CD8-positive, alpha-beta memory T cell (primary cell): ENCODE data around the gene C1orf226. TPM values are rescaled to one million over a fixed set of nuclear protein-coding genes. Genes with fewer than 3 reads are reported as not detected.

Source experiments
- CTCF ChIA-PET: fragments of 350-600 bp; sonication (Branson Sonifier 250); formaldehyde crosslinking; loops from one replicate; lab custom pipeline; 2021; ENCODE audit warnings: antibody characterized with exemption; lab: Charles Lee
- POLR2A ChIA-PET: fragments of 350-600 bp; sonication (Branson Sonifier 250); formaldehyde crosslinking; loops from one replicate; lab custom pipeline; 2021; ENCODE audit warnings: antibody characterized with exemption; lab: Charles Lee
- DNase-seq, 5 donors: peaks; one replicate each; pipeline versions ENCODE4 v3.0.0 to v3.0.0-alpha.2; 2020 to 2022; ENCODE audit warnings: mixed read lengths in 1 of 5
- H3K27ac ChIP-seq: one replicate; pipeline ENCODE4 v1.7.0; 2013; ENCODE audit warnings: low read depth, mild to moderate bottlenecking, low read length, moderate library complexity
- H3K27me3 ChIP-seq: 2 replicates; pipeline ENCODE4 v1.7.0; 2013; ENCODE audit warnings: low read length, mild to moderate bottlenecking; ENCODE audit not compliant: insufficient read depth, poor library complexity, severe bottlenecking
- H3K36me3 ChIP-seq: 2 replicates; pipeline ENCODE4 v1.7.0; 2013; ENCODE audit warnings: mild to moderate bottlenecking, low read length, moderate library complexity; ENCODE audit not compliant: insufficient read depth
- H3K4me1 ChIP-seq: 2 replicates; pipeline ENCODE4 v1.7.0; 2013; ENCODE audit warnings: mild to moderate bottlenecking, low read length, moderate library complexity; ENCODE audit not compliant: insufficient read depth
- H3K4me3 ChIP-seq: 2 replicates; pipeline ENCODE4 v1.7.0; 2013; ENCODE audit warnings: mild to moderate bottlenecking, low read length
- H3K9me3 ChIP-seq: 2 replicates; pipeline ENCODE4 v1.7.0; 2013; ENCODE audit warnings: mild to moderate bottlenecking, low read length
- H3K27ac Mint-ChIP-seq, 8 donors: one replicate each; pipeline ENCODE4 v1.8.0; 2020 to 2021; ENCODE audit warnings: mixed read lengths in 8 of 8, mild to moderate bottlenecking in 6 of 8, inconsistent platforms in 3 of 8, moderate library complexity in 3 of 8
- H3K27me3 Mint-ChIP-seq, 2 donors: one replicate each; pipeline ENCODE4 v1.8.0; 2020 to 2021; ENCODE audit warnings: mixed read lengths in 2 of 2, mild to moderate bottlenecking in 1 of 2, moderate library complexity in 1 of 2
- H3K36me3 Mint-ChIP-seq, 3 donors: one replicate each; pipeline ENCODE4 v1.8.0; 2020 to 2021; ENCODE audit warnings: mixed read lengths in 3 of 3, inconsistent platforms in 1 of 3, mild to moderate bottlenecking in 1 of 3
- H3K4me1 Mint-ChIP-seq, 3 donors: one replicate each; pipeline ENCODE4 v1.8.0; 2020 to 2021; ENCODE audit warnings: mixed read lengths in 3 of 3, inconsistent platforms in 1 of 3, mild to moderate bottlenecking in 1 of 3
- H3K4me3 Mint-ChIP-seq, 7 donors: one replicate each; pipeline ENCODE4 v1.8.0; 2020 to 2021; ENCODE audit warnings: mixed read lengths in 7 of 7, mild to moderate bottlenecking in 6 of 7, moderate library complexity in 4 of 7, inconsistent platforms in 2 of 7
- H3K9me3 Mint-ChIP-seq, 5 donors: one replicate each; pipeline ENCODE4 v1.8.0; 2020 to 2022; ENCODE audit warnings: mixed read lengths in 5 of 5, mild to moderate bottlenecking in 3 of 5, moderate library complexity in 2 of 5, inconsistent platforms in 1 of 5
- polyA plus RNA-seq: library from polyadenylated mRNA; unstranded; fragments of 300-500 nt; fragmentation: Illumina TruSeq; gene quantifications from one replicate; pipeline ENCODE4 v1.2.3, GENCODE V29; 2021
- total RNA-seq, 2 experiments: library from RNA; stranded (reverse); gene quantifications; one replicate each; pipeline ENCODE4 v1.2.3, GENCODE V29; 2021

Gene C1orf226
- total and polyA plus RNA-seq, 3 experiments from 2014 or later = 0.04 TPM; not detected in 2

- Mint-ChIP-seq H3K36me3 (no peaks in the 10 kb centered on the region), H3K4me3 (no peak overlapping the region), H3K9me3 (no peaks in the 10 kb centered on the region), H3K4me1 (no peaks in the 10 kb centered on the region), H3K27ac (no peak overlapping the region), H3K27me3 (peaks cover 2 to 41% of the 10 kb centered on the region in 2 donors)
- no peak overlapping the region for H3K27ac ChIP-seq
- DNase-seq = no peak
- H3K4me3 ChIP-seq = no peak overlapping the region
- no peaks in the 10 kb centered on the region for H3K4me1 ChIP-seq
- no peaks in the 10 kb centered on the region for H3K36me3 ChIP-seq
- no peaks in the 10 kb centered on the region for H3K27me3 ChIP-seq
- no peaks in the 10 kb centered on the region for H3K9me3 ChIP-seq
- CTCF ChIA-PET = no interaction called here
- POLR2A ChIA-PET = no interaction called here
Measured at GRCh38 chr1:162360874-162361260, 20.7 kb upstream of the C1orf226 start.

GRCh38 chr1:162361349-162361748 lies 20.2 kb upstream of the C1orf226 start:
- ChIA-PET POLR2A (no interaction called here), CTCF (no interaction called here)
- H3K27me3 ChIP-seq = no peaks in the 10 kb centered on the region
- no peaks in the 10 kb centered on the region for H3K4me1 ChIP-seq
- H3K36me3 ChIP-seq = no peaks in the 10 kb centered on the region
- Mint-ChIP-seq H3K9me3 (no peaks in the 10 kb centered on the region), H3K27me3 (peaks cover 2 to 40% of the 10 kb centered on the region in 2 donors), H3K4me1 (no peaks in the 10 kb centered on the region), H3K4me3 (no peak overlapping the region), H3K27ac (no peak overlapping the region), H3K36me3 (no peaks in the 10 kb centered on the region)
- no peaks in the 10 kb centered on the region for H3K9me3 ChIP-seq
- H3K4me3 ChIP-seq = no peak overlapping the region
- DNase-seq = no peak
- H3K27ac ChIP-seq = no peak overlapping the region

- Histone ChIP-seq H3K4me3 (no peak overlapping the region), H3K27me3 (no peaks in the 10 kb centered on the region), H3K27ac (no peak overlapping the region), H3K36me3 (no peaks in the 10 kb centered on the region), H3K9me3 (no peaks in the 10 kb centered on the region), H3K4me1 (no peaks in the 10 kb centered on the region)
- Mint-ChIP-seq H3K36me3 (no peaks in the 10 kb centered on the region), H3K27ac (no peak overlapping the region), H3K4me1 (no peaks in the 10 kb centered on the region), H3K4me3 (no peak overlapping the region), H3K27me3 (peaks cover 7 to 27% of the 10 kb centered on the region in 2 donors), H3K9me3 (no peaks in the 10 kb centered on the region)
- CTCF ChIA-PET = no interaction called here
- POLR2A ChIA-PET = no interaction called here
- no peak for DNase-seq
Measured at GRCh38 chr1:162363823-162364222, 17.7 kb upstream of the C1orf226 start.

- Mint-ChIP-seq H3K9me3 (no peaks in the 10 kb centered on the region), H3K4me3 (no peak overlapping the region), H3K4me1 (no peaks in the 10 kb centered on the region), H3K27me3 (peaks cover 7 to 27% of the 10 kb centered on the region in 2 donors), H3K36me3 (no peaks in the 10 kb centered on the region), H3K27ac (no peak overlapping the region)
- Histone ChIP-seq H3K4me3 (no peak overlapping the region), H3K36me3 (no peaks in the 10 kb centered on the region), H3K9me3 (no peaks in the 10 kb centered on the region), H3K4me1 (no peaks in the 10 kb centered on the region), H3K27ac (no peak overlapping the region), H3K27me3 (no peaks in the 10 kb centered on the region)
- POLR2A ChIA-PET = no interaction called here
- no peak for DNase-seq
- CTCF ChIA-PET = no interaction called here
Measured at GRCh38 chr1:162364498-162364897, 17.0 kb upstream of the C1orf226 start.

- H3K9me3 Mint-ChIP-seq = no peaks in the 10 kb centered on the region
- H3K36me3 Mint-ChIP-seq = no peaks in the 10 kb centered on the region
- Histone ChIP-seq H3K36me3 (no peaks in the 10 kb centered on the region), H3K27ac (no peak overlapping the region), H3K4me1 (no peaks in the 10 kb centered on the region), H3K4me3 (no peak overlapping the region), H3K27me3 (no peaks in the 10 kb centered on the region), H3K9me3 (no peaks in the 10 kb centered on the region)
- ChIA-PET CTCF (no interaction called here), POLR2A (no interaction called here)
- no peak for DNase-seq
- no peak overlapping the region for H3K27ac Mint-ChIP-seq
- H3K4me1 Mint-ChIP-seq = no peaks in the 10 kb centered on the region
- H3K27me3 Mint-ChIP-seq = peaks cover 7 to 27% of the 10 kb centered on the region in 2 donors
- no peak overlapping the region for H3K4me3 Mint-ChIP-seq
Measured at GRCh38 chr1:162365284-162366020, 16.1 kb upstream of the C1orf226 start.

GRCh38 chr1:162366149-162366548 lies 15.4 kb upstream of the C1orf226 start:
- no peaks in the 10 kb centered on the region for H3K36me3 ChIP-seq
- no peaks in the 10 kb centered on the region for H3K4me1 ChIP-seq
- no peaks in the 10 kb centered on the region for H3K27me3 ChIP-seq
- POLR2A ChIA-PET = no interaction called here
- no peak overlapping the region for H3K27ac ChIP-seq
- no peak overlapping the region for H3K4me3 ChIP-seq
- Mint-ChIP-seq H3K4me1 (no peaks in the 10 kb centered on the region), H3K36me3 (no peaks in the 10 kb centered on the region), H3K27ac (no peak overlapping the region), H3K27me3 (peaks cover 7 to 27% of the 10 kb centered on the region in 2 donors), H3K4me3 (no peak overlapping the region), H3K9me3 (no peaks in the 10 kb centered on the region)
- H3K9me3 ChIP-seq = no peaks in the 10 kb centered on the region
- DNase-seq = no peak
- CTCF ChIA-PET = no interaction called here

- no peaks in the 10 kb centered on the region for H3K9me3 ChIP-seq
- H3K4me1 ChIP-seq = no peaks in the 10 kb centered on the region
- no peak overlapping the region for H3K4me3 ChIP-seq
- POLR2A ChIA-PET = no interaction called here
- no peaks in the 10 kb centered on the region for H3K4me1 Mint-ChIP-seq
- no peak overlapping the region for H3K27ac ChIP-seq
- DNase-seq = no peak
- CTCF ChIA-PET = no interaction called here
- H3K27ac Mint-ChIP-seq = no peak overlapping the region
- no peaks in the 10 kb centered on the region for H3K36me3 ChIP-seq
- peaks cover 7 to 27% of the 10 kb centered on the region in 2 donors for H3K27me3 Mint-ChIP-seq
- no peaks in the 10 kb centered on the region for H3K36me3 Mint-ChIP-seq
- H3K9me3 Mint-ChIP-seq = no peaks in the 10 kb centered on the region
- no peaks in the 10 kb centered on the region for H3K27me3 ChIP-seq
- peak overlapping the region in 3 of 7 donors; percentile 31 to 45 (median 37) for H3K4me3 Mint-ChIP-seq
Measured at GRCh38 chr1:162366671-162367070, 14.9 kb upstream of the C1orf226 start.

- ChIA-PET POLR2A (interaction anchor here (0.6 kb wide), 1 partner anchor 923 kb away, joined by 4 read pairs; no protein-coding TSS in a partner anchor), CTCF (no interaction called here)
- no peak for DNase-seq
- no peaks in the 10 kb centered on the region for H3K4me1 Mint-ChIP-seq
- no peaks in the 10 kb centered on the region for H3K9me3 Mint-ChIP-seq
- H3K27me3 Mint-ChIP-seq = peaks cover 7 to 27% of the 10 kb centered on the region in 2 donors
- H3K9me3 ChIP-seq = no peaks in the 10 kb centered on the region
- H3K4me3 ChIP-seq = no peak overlapping the region
- no peaks in the 10 kb centered on the region for H3K36me3 ChIP-seq
- H3K27ac ChIP-seq = no peak overlapping the region
- H3K4me1 ChIP-seq = no peaks in the 10 kb centered on the region
- no peaks in the 10 kb centered on the region for H3K27me3 ChIP-seq
- H3K36me3 Mint-ChIP-seq = no peaks in the 10 kb centered on the region
- H3K27ac Mint-ChIP-seq = no peak overlapping the region
- H3K4me3 Mint-ChIP-seq = peak overlapping the region in 3 of 7 donors; percentile 31 to 45 (median 37)
Measured at GRCh38 chr1:162367073-162367472, 14.5 kb upstream of the C1orf226 start.
